ENCODE measurements around the gene SLC66A3.

SLC66A3 gene

GRCh38 chr2:11212645-11213044 is 57.4 kb downstream of the SLC66A3 start:
- Histone ChIP-seq H3K4me1 (ENCODE audit: control insufficient read depth, insufficient read depth, low read length) (no peaks in the 10 kb centered on the region), H3K27ac (ENCODE audit: insufficient read depth, low read depth, low read length, poor library complexity, severe bottlenecking) (no peak overlapping the region), H3K4me3 (ENCODE audit: insufficient read depth, low read depth, low read length) (no peak overlapping the region), H3K9me3 (ENCODE audit: control insufficient read depth, low read length) (no peaks in the 10 kb centered on the region), H3K27me3 (ENCODE audit: control insufficient read depth, insufficient read depth, low read length, poor library complexity, severe bottlenecking) (no peaks in the 10 kb centered on the region), H3K36me3 (ENCODE audit: control insufficient read depth, insufficient read depth, low read length) (peaks cover 16% of the 10 kb centered on the region)

- Histone ChIP-seq H3K36me3 (ENCODE audit: control insufficient read depth, insufficient read depth, low read length) (peaks cover 16% of the 10 kb centered on the region), H3K27me3 (ENCODE audit: control insufficient read depth, insufficient read depth, low read length, poor library complexity, severe bottlenecking) (no peaks in the 10 kb centered on the region), H3K4me3 (ENCODE audit: insufficient read depth, low read depth, low read length) (no peak overlapping the region), H3K4me1 (ENCODE audit: control insufficient read depth, insufficient read depth, low read length) (no peaks in the 10 kb centered on the region), H3K9me3 (ENCODE audit: control insufficient read depth, low read length) (no peaks in the 10 kb centered on the region), H3K27ac (ENCODE audit: insufficient read depth, low read depth, low read length, poor library complexity, severe bottlenecking) (no peak overlapping the region)
- WGBS, 2 experiments: 91 to 93% methylated on average over 5 of the region's 5 CpGs
These were observed 57.9 kb downstream of the SLC66A3 start for GRCh38 chr2:11213090-11213638.

- Histone ChIP-seq H3K4me3 (ENCODE audit: insufficient read depth, low read depth, low read length) (no peak overlapping the region), H3K9me3 (ENCODE audit: control insufficient read depth, low read length) (no peaks in the 10 kb centered on the region), H3K36me3 (ENCODE audit: control insufficient read depth, insufficient read depth, low read length) (peaks cover 16% of the 10 kb centered on the region), H3K27ac (ENCODE audit: insufficient read depth, low read depth, low read length, poor library complexity, severe bottlenecking) (no peak overlapping the region), H3K4me1 (ENCODE audit: control insufficient read depth, insufficient read depth, low read length) (no peaks in the 10 kb centered on the region), H3K27me3 (ENCODE audit: control insufficient read depth, insufficient read depth, low read length, poor library complexity, severe bottlenecking) (no peaks in the 10 kb centered on the region)
- 88 to 100% methylated on average over 1 of the region's 1 CpG for WGBS, 2 experiments
These were observed 58.7 kb downstream of the SLC66A3 start for GRCh38 chr2:11213975-11214374.

- H3K27ac ChIP-seq (ENCODE audit: insufficient read depth, low read depth, low read length, poor library complexity, severe bottlenecking): no peak overlapping the region
- H3K36me3 ChIP-seq (ENCODE audit: control insufficient read depth, insufficient read depth, low read length): peaks cover 21% of the 10 kb centered on the region
- 85 to 93% methylated on average over 4 of the region's 4 CpGs for WGBS, 2 experiments
These were observed 59.5 kb downstream of the SLC66A3 start for GRCh38 chr2:11214770-11215169.

GRCh38 chr2:11215407-11215806 is 60.1 kb downstream of the SLC66A3 start:
- no peaks in the 10 kb centered on the region for H3K9me3 ChIP-seq (ENCODE audit: control insufficient read depth, low read length)
- peaks cover 18% of the 10 kb centered on the region for H3K36me3 ChIP-seq (ENCODE audit: control insufficient read depth, insufficient read depth, low read length)
- H3K27me3 ChIP-seq (ENCODE audit: control insufficient read depth, insufficient read depth, low read length, poor library complexity, severe bottlenecking): no peaks in the 10 kb centered on the region
- 93 to 97% methylated on average over 2 of the region's 3 CpGs for WGBS, 2 experiments
- no peak overlapping the region for H3K27ac ChIP-seq (ENCODE audit: insufficient read depth, low read depth, low read length, poor library complexity, severe bottlenecking)
- H3K4me3 ChIP-seq (ENCODE audit: insufficient read depth, low read depth, low read length): no peak overlapping the region
- H3K4me1 ChIP-seq (ENCODE audit: control insufficient read depth, insufficient read depth, low read length): no peaks in the 10 kb centered on the region

More at GRCh38 chr2:11214770-11215169, 59.5 kb downstream of the SLC66A3 start:
- H3K27me3 ChIP-seq (ENCODE audit: control insufficient read depth, insufficient read depth, low read length, poor library complexity, severe bottlenecking): no peaks in the 10 kb centered on the region
- H3K4me3 ChIP-seq (ENCODE audit: insufficient read depth, low read depth, low read length): no peak overlapping the region
- no peaks in the 10 kb centered on the region for H3K9me3 ChIP-seq (ENCODE audit: control insufficient read depth, low read length)
- no peaks in the 10 kb centered on the region for H3K4me1 ChIP-seq (ENCODE audit: control insufficient read depth, insufficient read depth, low read length)

- Histone ChIP-seq H3K36me3 (ENCODE audit: control insufficient read depth, insufficient read depth, low read length) (peaks cover 7% of the 10 kb centered on the region), H3K9me3 (ENCODE audit: control insufficient read depth, low read length) (no peaks in the 10 kb centered on the region), H3K4me1 (ENCODE audit: control insufficient read depth, insufficient read depth, low read length) (no peaks in the 10 kb centered on the region), H3K27me3 (ENCODE audit: control insufficient read depth, insufficient read depth, low read length, poor library complexity, severe bottlenecking) (no peaks in the 10 kb centered on the region), H3K4me3 (ENCODE audit: insufficient read depth, low read depth, low read length) (no peak overlapping the region), H3K27ac (ENCODE audit: insufficient read depth, low read depth, low read length, poor library complexity, severe bottlenecking) (no peak overlapping the region)
- WGBS, 2 experiments: 94 to 98% methylated on average over 2 of the region's 2 CpGs
These were observed 65.2 kb downstream of the SLC66A3 start for GRCh38 chr2:11220445-11220844.

GRCh38 chr2:11222845-11223244 is 67.6 kb downstream of the SLC66A3 start:
- WGBS, 2 experiments: 89 to 97% methylated on average over 4 of the region's 5 CpGs
- H3K4me3 ChIP-seq (ENCODE audit: insufficient read depth, low read depth, low read length): no peak overlapping the region
- H3K36me3 ChIP-seq (ENCODE audit: control insufficient read depth, insufficient read depth, low read length): peaks cover 5% of the 10 kb centered on the region
- H3K27me3 ChIP-seq (ENCODE audit: control insufficient read depth, insufficient read depth, low read length, poor library complexity, severe bottlenecking): no peaks in the 10 kb centered on the region
- H3K27ac ChIP-seq (ENCODE audit: insufficient read depth, low read depth, low read length, poor library complexity, severe bottlenecking): no peak overlapping the region
- H3K4me1 ChIP-seq (ENCODE audit: control insufficient read depth, insufficient read depth, low read length): no peaks in the 10 kb centered on the region
- H3K9me3 ChIP-seq (ENCODE audit: control insufficient read depth, low read length): no peaks in the 10 kb centered on the region

GRCh38 chr2:11224887-11225286 is 69.6 kb downstream of the SLC66A3 start:
- Histone ChIP-seq H3K4me1 (ENCODE audit: control insufficient read depth, insufficient read depth, low read length) (no peaks in the 10 kb centered on the region), H3K4me3 (ENCODE audit: insufficient read depth, low read depth, low read length) (no peak overlapping the region), H3K27me3 (ENCODE audit: control insufficient read depth, insufficient read depth, low read length, poor library complexity, severe bottlenecking) (no peaks in the 10 kb centered on the region), H3K36me3 (ENCODE audit: control insufficient read depth, insufficient read depth, low read length) (no peaks in the 10 kb centered on the region), H3K27ac (ENCODE audit: insufficient read depth, low read depth, low read length, poor library complexity, severe bottlenecking) (no peak overlapping the region), H3K9me3 (ENCODE audit: control insufficient read depth, low read length) (no peaks in the 10 kb centered on the region)

- Histone ChIP-seq H3K27ac (ENCODE audit: insufficient read depth, low read depth, low read length, poor library complexity, severe bottlenecking) (peak overlapping the region; percentile 27), H3K9me3 (ENCODE audit: control insufficient read depth, low read length) (no peaks in the 10 kb centered on the region), H3K4me3 (ENCODE audit: insufficient read depth, low read depth, low read length) (no peak overlapping the region), H3K4me1 (ENCODE audit: control insufficient read depth, insufficient read depth, low read length) (no peaks in the 10 kb centered on the region), H3K27me3 (ENCODE audit: control insufficient read depth, insufficient read depth, low read length, poor library complexity, severe bottlenecking) (no peaks in the 10 kb centered on the region), H3K36me3 (ENCODE audit: control insufficient read depth, insufficient read depth, low read length) (no peaks in the 10 kb centered on the region)
These were observed 72.3 kb downstream of the SLC66A3 start for GRCh38 chr2:11227595-11227994.

Measured in ectodermal cell (in vitro differentiated cells).